WTC11 (cell line): ENCODE measurements around the gene RFC5. TPM values are rescaled to one million over a fixed set of nuclear protein-coding genes. Genes with fewer than 3 reads are reported as not detected.

Experiments
- ATAC-seq: fragments of 200-7000 bp; cut with Tn5 transposase; 2 replicates; pipeline ENCODE4 v1.10.0; 2021; ENCODE audit warnings: mild to moderate bottlenecking, moderate library complexity
- CTCF ChIA-PET: fragments of 300-600 bp; sonication (Branson Sonifier 250); formaldehyde crosslinking; loops from one replicate; lab custom pipeline; 2021; ENCODE audit warnings: antibody characterized with exemption; lab: Charles Lee
- POLR2A ChIA-PET: fragments of 350-600 bp; sonication (Branson Sonifier 250); formaldehyde crosslinking; loops from one replicate; lab custom pipeline; 2021; ENCODE audit warnings: antibody characterized with exemption; lab: Charles Lee
- DNase-seq: peaks from one replicate; pipeline ENCODE4 v3.0.0; 2021; ENCODE audit warnings: low spot score
- H3K27ac Mint-ChIP-seq: 2 replicates; pipeline ENCODE4 v1.8.0; 2021; ENCODE audit warnings: mixed read lengths
- H3K27me3 Mint-ChIP-seq: 2 replicates; pipeline ENCODE4 v1.8.0; 2021; ENCODE audit warnings: low read depth, mild to moderate bottlenecking, moderate library complexity, mixed read lengths
- H3K36me3 Mint-ChIP-seq: 2 replicates; pipeline ENCODE4 v1.8.0; 2021; ENCODE audit warnings: mixed read lengths
- H3K4me1 Mint-ChIP-seq: 2 replicates; pipeline ENCODE4 v1.8.0; 2022; ENCODE audit warnings: mixed read lengths
- H3K4me3 Mint-ChIP-seq: 2 replicates; pipeline ENCODE4 v1.8.0; 2021; ENCODE audit warnings: mild to moderate bottlenecking, moderate library complexity, mixed read lengths
- H3K9me3 Mint-ChIP-seq: 2 replicates; pipeline ENCODE4 v1.8.0; 2021; ENCODE audit warnings: mixed read lengths
- CBFB ChIP-seq: sonication (generic); formaldehyde crosslinking; IDR thresholded peaks from 2 replicates; pipeline ENCODE4 v1.8.1; 2022; ENCODE audit warnings: mild to moderate bottlenecking, low read depth, missing genetic modification reagents
- CREB1 ChIP-seq: sonication (generic); formaldehyde crosslinking; IDR thresholded peaks from 2 replicates; pipeline ENCODE4 v1.8.0; 2023; ENCODE audit warnings: mild to moderate bottlenecking, missing genetic modification reagents
- ETV6 ChIP-seq: sonication (generic); formaldehyde crosslinking; IDR thresholded peaks from 2 replicates; pipeline ENCODE4 v1.8.1; 2022; ENCODE audit warnings: mild to moderate bottlenecking, missing genetic modification reagents
- IRF2 ChIP-seq: sonication (generic); formaldehyde crosslinking; IDR thresholded peaks from 2 replicates; pipeline ENCODE4 v1.8.0; 2022; ENCODE audit warnings: low read depth, missing genetic modification reagents, borderline replicate concordance
- NFATC4 ChIP-seq: fragments of 250-450 bp; sonication (Bioruptor Pico); IDR thresholded peaks from 2 replicates; pipeline ENCODE4 v1.9.0; 2021; ENCODE audit warnings: mild to moderate bottlenecking
- NR1H2 ChIP-seq: sonication (generic); formaldehyde crosslinking; IDR thresholded peaks from 2 replicates; pipeline ENCODE4 v1.9.0; 2021; ENCODE audit warnings: mild to moderate bottlenecking, moderate library complexity, missing genetic modification reagents
- RORB ChIP-seq: fragments of 250-450 bp; sonication (Bioruptor Pico); IDR thresholded peaks from 2 replicates; pipeline ENCODE4 v1.9.0; 2021; ENCODE audit warnings: mild to moderate bottlenecking
- SP1 ChIP-seq: sonication (generic); formaldehyde crosslinking; conservative IDR thresholded peaks from 2 replicates; pipeline ENCODE4 v1.8.1; 2022; ENCODE audit warnings: missing genetic modification reagents
- ZNF317 ChIP-seq: sonication (generic); formaldehyde crosslinking; IDR thresholded peaks from 2 replicates; pipeline ENCODE4 v1.8.1; 2023; ENCODE audit warnings: low read depth, mild to moderate bottlenecking, moderate library complexity, missing genetic modification reagents, borderline replicate concordance
- total RNA-seq: library from RNA; stranded (reverse); gene quantifications from 3 replicates; pipeline ENCODE4 v1.2.3, GENCODE V29; 2021
- TF ChIP-seq, protein P1 (sequence below): sonication (generic); formaldehyde crosslinking; IDR thresholded peaks from 2 replicates; pipeline ENCODE4 v1.8.0; 2023; ENCODE audit warnings: missing genetic modification reagents
- TF ChIP-seq, protein P2 (sequence below): sonication (generic); formaldehyde crosslinking; IDR thresholded peaks from 2 replicates; pipeline ENCODE4 v1.8.1; 2022; ENCODE audit warnings: mild to moderate bottlenecking, missing genetic modification reagents, moderate library complexity, borderline replicate concordance
- TF ChIP-seq, protein P3 (sequence below): sonication (generic); formaldehyde crosslinking; IDR thresholded peaks from 2 replicates; pipeline ENCODE4 v1.8.1; 2023; ENCODE audit warnings: mild to moderate bottlenecking, missing genetic modification reagents, moderate library complexity
- TF ChIP-seq, protein P4 (sequence below): sonication (generic); formaldehyde crosslinking; IDR thresholded peaks from 2 replicates; pipeline ENCODE4 v1.8.0; 2023; ENCODE audit warnings: mild to moderate bottlenecking, missing genetic modification reagents
- TF ChIP-seq, protein P5 (sequence below): sonication (generic); formaldehyde crosslinking; conservative IDR thresholded peaks from 2 replicates; pipeline ENCODE4 v1.8.1; 2022; ENCODE audit warnings: mild to moderate bottlenecking, missing genetic modification reagents
- TF ChIP-seq, protein P6 (sequence below): sonication (generic); formaldehyde crosslinking; IDR thresholded peaks from 2 replicates; pipeline ENCODE4 v1.8.0; 2023; ENCODE audit warnings: missing genetic modification reagents, mild to moderate bottlenecking, borderline replicate concordance
- TF ChIP-seq, protein P7 (sequence below): sonication (generic); formaldehyde crosslinking; IDR thresholded peaks from 2 replicates; pipeline ENCODE4 v1.8.0; 2022; ENCODE audit warnings: mild to moderate bottlenecking, missing genetic modification reagents
- TF ChIP-seq, protein P8 (sequence below): sonication (generic); formaldehyde crosslinking; IDR thresholded peaks from 2 replicates; pipeline ENCODE4 v1.8.1; 2022; ENCODE audit warnings: low read depth, missing genetic modification reagents, borderline replicate concordance
- TF ChIP-seq, protein P9 (sequence below): sonication (generic); formaldehyde crosslinking; IDR thresholded peaks from 2 replicates; pipeline ENCODE4 v1.8.1; 2022; ENCODE audit warnings: low read depth, mild to moderate bottlenecking, moderate library complexity, missing genetic modification reagents, borderline replicate concordance

The RFC5 gene
- total RNA-seq, 1 experiment from 2014 or later: 35.2 TPM

DNA sequence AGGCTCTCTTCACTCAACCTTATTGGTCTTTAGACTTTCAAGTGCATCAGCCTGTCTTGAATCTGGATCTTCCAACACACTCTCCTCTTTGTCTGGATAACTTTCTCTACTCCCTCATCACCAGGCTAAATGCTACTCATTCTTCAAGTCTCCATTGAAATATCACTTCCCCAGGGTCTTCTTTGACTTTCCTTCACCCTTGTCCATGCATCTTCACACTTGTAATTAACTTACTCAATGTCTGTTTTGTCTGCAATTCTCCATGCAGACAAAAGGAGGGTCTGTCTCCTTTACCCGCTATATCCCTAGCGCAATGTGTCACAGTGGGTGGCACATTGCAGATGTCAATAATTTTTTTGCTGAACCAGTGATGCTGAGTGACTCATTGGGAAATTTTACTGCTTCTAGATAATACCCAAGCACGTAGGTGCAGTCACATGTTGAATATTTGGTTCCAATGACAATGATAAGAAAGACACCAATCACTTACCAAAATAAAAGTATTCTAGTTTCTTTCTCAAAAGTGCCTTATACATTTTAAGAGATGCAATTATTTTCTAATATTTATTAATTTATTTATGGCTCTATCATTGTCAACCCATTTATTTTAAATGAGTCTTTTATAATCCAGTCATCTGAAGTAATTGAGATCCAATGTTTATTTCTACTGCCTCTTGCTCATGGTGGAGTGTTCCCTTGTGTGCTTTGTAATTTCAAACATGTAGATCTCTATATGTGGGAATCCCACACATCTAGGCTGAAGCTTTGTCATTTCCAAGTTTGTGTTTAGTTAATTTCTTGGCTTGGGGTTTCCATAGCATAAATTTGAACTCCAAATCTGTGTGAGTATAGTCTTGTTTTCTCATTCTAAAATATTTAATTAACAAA is 21.7 kb upstream of the RFC5 start:
- no peak overlapping the region for H3K27ac Mint-ChIP-seq

More for the DNA sequence above, 21.7 kb upstream of the RFC5 start:
- H3K27me3 Mint-ChIP-seq: peaks cover 3% of the 10 kb centered on the region; the same call in 1 of the 2 replicates
- ChIA-PET CTCF (no interaction called here), POLR2A (no interaction called here)
- DNase-seq (no peak), ATAC-seq (no peak)
- TF ChIP-seq, protein P1, sequence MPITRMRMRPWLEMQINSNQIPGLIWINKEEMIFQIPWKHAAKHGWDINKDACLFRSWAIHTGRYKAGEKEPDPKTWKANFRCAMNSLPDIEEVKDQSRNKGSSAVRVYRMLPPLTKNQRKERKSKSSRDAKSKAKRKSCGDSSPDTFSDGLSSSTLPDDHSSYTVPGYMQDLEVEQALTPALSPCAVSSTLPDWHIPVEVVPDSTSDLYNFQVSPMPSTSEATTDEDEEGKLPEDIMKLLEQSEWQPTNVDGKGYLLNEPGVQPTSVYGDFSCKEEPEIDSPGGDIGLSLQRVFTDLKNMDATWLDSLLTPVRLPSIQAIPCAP: no peak
- TF ChIP-seq, protein P2, sequence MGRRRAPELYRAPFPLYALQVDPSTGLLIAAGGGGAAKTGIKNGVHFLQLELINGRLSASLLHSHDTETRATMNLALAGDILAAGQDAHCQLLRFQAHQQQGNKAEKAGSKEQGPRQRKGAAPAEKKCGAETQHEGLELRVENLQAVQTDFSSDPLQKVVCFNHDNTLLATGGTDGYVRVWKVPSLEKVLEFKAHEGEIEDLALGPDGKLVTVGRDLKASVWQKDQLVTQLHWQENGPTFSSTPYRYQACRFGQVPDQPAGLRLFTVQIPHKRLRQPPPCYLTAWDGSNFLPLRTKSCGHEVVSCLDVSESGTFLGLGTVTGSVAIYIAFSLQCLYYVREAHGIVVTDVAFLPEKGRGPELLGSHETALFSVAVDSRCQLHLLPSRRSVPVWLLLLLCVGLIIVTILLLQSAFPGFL (CRISPR knock-in tag): no peak
- TF ChIP-seq CBFB (CRISPR knock-in tag): no peak
- no peak for TF ChIP-seq ZNF317 (CRISPR knock-in tag)
- TF ChIP-seq, protein P3, sequence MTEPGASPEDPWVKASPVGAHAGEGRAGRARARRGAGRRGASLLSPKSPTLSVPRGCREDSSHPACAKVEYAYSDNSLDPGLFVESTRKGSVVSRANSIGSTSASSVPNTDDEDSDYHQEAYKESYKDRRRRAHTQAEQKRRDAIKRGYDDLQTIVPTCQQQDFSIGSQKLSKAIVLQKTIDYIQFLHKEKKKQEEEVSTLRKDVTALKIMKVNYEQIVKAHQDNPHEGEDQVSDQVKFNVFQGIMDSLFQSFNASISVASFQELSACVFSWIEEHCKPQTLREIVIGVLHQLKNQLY (CRISPR knock-in tag): no peak
- no peak for TF ChIP-seq ETV6 (CRISPR knock-in tag)
- TF ChIP-seq NR1H2: no peak
- no peak for TF ChIP-seq SP1
- TF ChIP-seq, protein P4, sequence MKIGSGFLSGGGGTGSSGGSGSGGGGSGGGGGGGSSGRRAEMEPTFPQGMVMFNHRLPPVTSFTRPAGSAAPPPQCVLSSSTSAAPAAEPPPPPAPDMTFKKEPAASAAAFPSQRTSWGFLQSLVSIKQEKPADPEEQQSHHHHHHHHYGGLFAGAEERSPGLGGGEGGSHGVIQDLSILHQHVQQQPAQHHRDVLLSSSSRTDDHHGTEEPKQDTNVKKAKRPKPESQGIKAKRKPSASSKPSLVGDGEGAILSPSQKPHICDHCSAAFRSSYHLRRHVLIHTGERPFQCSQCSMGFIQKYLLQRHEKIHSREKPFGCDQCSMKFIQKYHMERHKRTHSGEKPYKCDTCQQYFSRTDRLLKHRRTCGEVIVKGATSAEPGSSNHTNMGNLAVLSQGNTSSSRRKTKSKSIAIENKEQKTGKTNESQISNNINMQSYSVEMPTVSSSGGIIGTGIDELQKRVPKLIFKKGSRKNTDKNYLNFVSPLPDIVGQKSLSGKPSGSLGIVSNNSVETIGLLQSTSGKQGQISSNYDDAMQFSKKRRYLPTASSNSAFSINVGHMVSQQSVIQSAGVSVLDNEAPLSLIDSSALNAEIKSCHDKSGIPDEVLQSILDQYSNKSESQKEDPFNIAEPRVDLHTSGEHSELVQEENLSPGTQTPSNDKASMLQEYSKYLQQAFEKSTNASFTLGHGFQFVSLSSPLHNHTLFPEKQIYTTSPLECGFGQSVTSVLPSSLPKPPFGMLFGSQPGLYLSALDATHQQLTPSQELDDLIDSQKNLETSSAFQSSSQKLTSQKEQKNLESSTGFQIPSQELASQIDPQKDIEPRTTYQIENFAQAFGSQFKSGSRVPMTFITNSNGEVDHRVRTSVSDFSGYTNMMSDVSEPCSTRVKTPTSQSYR (CRISPR knock-in tag): no peak
- TF ChIP-seq, protein P5, sequence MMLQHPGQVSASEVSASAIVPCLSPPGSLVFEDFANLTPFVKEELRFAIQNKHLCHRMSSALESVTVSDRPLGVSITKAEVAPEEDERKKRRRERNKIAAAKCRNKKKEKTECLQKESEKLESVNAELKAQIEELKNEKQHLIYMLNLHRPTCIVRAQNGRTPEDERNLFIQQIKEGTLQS: no peak
- TF ChIP-seq CREB1: no peak
- no peak for TF ChIP-seq RORB (CRISPR knock-in tag)
- TF ChIP-seq, protein P6, sequence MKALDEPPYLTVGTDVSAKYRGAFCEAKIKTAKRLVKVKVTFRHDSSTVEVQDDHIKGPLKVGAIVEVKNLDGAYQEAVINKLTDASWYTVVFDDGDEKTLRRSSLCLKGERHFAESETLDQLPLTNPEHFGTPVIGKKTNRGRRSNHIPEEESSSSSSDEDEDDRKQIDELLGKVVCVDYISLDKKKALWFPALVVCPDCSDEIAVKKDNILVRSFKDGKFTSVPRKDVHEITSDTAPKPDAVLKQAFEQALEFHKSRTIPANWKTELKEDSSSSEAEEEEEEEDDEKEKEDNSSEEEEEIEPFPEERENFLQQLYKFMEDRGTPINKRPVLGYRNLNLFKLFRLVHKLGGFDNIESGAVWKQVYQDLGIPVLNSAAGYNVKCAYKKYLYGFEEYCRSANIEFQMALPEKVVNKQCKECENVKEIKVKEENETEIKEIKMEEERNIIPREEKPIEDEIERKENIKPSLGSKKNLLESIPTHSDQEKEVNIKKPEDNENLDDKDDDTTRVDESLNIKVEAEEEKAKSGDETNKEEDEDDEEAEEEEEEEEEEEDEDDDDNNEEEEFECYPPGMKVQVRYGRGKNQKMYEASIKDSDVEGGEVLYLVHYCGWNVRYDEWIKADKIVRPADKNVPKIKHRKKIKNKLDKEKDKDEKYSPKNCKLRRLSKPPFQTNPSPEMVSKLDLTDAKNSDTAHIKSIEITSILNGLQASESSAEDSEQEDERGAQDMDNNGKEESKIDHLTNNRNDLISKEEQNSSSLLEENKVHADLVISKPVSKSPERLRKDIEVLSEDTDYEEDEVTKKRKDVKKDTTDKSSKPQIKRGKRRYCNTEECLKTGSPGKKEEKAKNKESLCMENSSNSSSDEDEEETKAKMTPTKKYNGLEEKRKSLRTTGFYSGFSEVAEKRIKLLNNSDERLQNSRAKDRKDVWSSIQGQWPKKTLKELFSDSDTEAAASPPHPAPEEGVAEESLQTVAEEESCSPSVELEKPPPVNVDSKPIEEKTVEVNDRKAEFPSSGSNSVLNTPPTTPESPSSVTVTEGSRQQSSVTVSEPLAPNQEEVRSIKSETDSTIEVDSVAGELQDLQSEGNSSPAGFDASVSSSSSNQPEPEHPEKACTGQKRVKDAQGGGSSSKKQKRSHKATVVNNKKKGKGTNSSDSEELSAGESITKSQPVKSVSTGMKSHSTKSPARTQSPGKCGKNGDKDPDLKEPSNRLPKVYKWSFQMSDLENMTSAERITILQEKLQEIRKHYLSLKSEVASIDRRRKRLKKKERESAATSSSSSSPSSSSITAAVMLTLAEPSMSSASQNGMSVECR: no peak
- TF ChIP-seq NFATC4: no peak
- TF ChIP-seq, protein P7, sequence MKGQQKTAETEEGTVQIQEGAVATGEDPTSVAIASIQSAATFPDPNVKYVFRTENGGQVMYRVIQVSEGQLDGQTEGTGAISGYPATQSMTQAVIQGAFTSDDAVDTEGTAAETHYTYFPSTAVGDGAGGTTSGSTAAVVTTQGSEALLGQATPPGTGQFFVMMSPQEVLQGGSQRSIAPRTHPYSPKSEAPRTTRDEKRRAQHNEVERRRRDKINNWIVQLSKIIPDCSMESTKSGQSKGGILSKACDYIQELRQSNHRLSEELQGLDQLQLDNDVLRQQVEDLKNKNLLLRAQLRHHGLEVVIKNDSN (CRISPR knock-in tag): no peak
- TF ChIP-seq, protein P8, sequence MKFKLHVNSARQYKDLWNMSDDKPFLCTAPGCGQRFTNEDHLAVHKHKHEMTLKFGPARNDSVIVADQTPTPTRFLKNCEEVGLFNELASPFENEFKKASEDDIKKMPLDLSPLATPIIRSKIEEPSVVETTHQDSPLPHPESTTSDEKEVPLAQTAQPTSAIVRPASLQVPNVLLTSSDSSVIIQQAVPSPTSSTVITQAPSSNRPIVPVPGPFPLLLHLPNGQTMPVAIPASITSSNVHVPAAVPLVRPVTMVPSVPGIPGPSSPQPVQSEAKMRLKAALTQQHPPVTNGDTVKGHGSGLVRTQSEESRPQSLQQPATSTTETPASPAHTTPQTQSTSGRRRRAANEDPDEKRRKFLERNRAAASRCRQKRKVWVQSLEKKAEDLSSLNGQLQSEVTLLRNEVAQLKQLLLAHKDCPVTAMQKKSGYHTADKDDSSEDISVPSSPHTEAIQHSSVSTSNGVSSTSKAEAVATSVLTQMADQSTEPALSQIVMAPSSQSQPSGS (CRISPR knock-in tag): no peak
- TF ChIP-seq, protein P9, sequence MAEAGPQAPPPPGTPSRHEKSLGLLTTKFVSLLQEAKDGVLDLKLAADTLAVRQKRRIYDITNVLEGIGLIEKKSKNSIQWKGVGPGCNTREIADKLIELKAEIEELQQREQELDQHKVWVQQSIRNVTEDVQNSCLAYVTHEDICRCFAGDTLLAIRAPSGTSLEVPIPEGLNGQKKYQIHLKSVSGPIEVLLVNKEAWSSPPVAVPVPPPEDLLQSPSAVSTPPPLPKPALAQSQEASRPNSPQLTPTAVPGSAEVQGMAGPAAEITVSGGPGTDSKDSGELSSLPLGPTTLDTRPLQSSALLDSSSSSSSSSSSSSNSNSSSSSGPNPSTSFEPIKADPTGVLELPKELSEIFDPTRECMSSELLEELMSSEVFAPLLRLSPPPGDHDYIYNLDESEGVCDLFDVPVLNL (CRISPR knock-in tag): no peak
- TF ChIP-seq IRF2 (CRISPR knock-in tag): no peak
- H3K9me3 Mint-ChIP-seq: peaks cover 11% of the 10 kb centered on the region
- no peak overlapping the region for H3K4me3 Mint-ChIP-seq
- no peaks in the 10 kb centered on the region for H3K36me3 Mint-ChIP-seq
- no peaks in the 10 kb centered on the region for H3K4me1 Mint-ChIP-seq
